Activated T-helper 9 cell treated with anti-CD3 and anti-CD28 coated beads, Interleukin-2, amount 50 U/mL, for 16 hours (primary cell): Measurements from ENCODE around the gene CERS4.
"Not testable (repeated sequence)": the region's sequence is repeated elsewhere in the genome, so short reads cannot be mapped to it uniquely, and the experiment has no call there.

ENCODE experiments used
- DNase-seq: peaks from one replicate; pipeline ENCODE4 v3.0.0-alpha.2; 2020; ENCODE audit warnings: low read depth

CERS4 gene

GRCh38 chr19:8208922-8209461 is at the start of gene CERS4:
CERS4 (plus strand) TSS chr19:8209370; CDS start chr19:8251077, 41,707 bp downstream.
- peak; percentile 69 for DNase-seq

- DNase-seq, result no peak
Observed at GRCh38 chr19:8161135-8161646, 48.0 kb upstream of the CERS4 start.

- DNase-seq, result no peak
Observed at GRCh38 chr19:8163759-8164158, 45.4 kb upstream of the CERS4 start.

- DNase-seq, result no peak
Observed at GRCh38 chr19:8167985-8168384, 41.2 kb upstream of the CERS4 start.

- no peak for DNase-seq
Observed at GRCh38 chr19:8168537-8168936, 40.6 kb upstream of the CERS4 start.

- no peak for DNase-seq
Observed at GRCh38 chr19:8174706-8175105, 34.5 kb upstream of the CERS4 start.

GRCh38 chr19:8180018-8180417 is 29.2 kb upstream of the CERS4 start:
- no peak for DNase-seq

GRCh38 chr19:8184274-8184673 is 24.9 kb upstream of the CERS4 start:
- DNase-seq, result no peak

GRCh38 chr19:8185343-8186068 is 23.7 kb upstream of the CERS4 start:
- no peak for DNase-seq

- DNase-seq, result no peak
Observed at GRCh38 chr19:8192221-8192820, 16.8 kb upstream of the CERS4 start.

GRCh38 chr19:8194528-8195267 is 14.5 kb upstream of the CERS4 start:
- DNase-seq, result no peak

GRCh38 chr19:8196271-8196927 is 12.8 kb upstream of the CERS4 start:
- DNase-seq, result no peak

- not testable (repeated sequence) for DNase-seq
Observed at GRCh38 chr19:8203288-8204120, 5.7 kb upstream of the CERS4 start.

GRCh38 chr19:8204961-8205360 is 4.2 kb upstream of the CERS4 start:
- DNase-seq, result no peak

- no peak for DNase-seq
Observed at GRCh38 chr19:8206147-8207087, 2.8 kb upstream of the CERS4 start.

GRCh38 chr19:8207326-8207725 is 1.8 kb upstream of the CERS4 start:
- DNase-seq, result not testable (repeated sequence)

- no peak for DNase-seq
Observed at GRCh38 chr19:8208119-8208921, 850 bp upstream of the CERS4 start.

GRCh38 chr19:8209462-8210378 is 550 bp downstream of the CERS4 start:
- peak; percentile 71 for DNase-seq
